Skeletal muscle tissue (tissue), 4 donors: ENCODE results near the gene ZMYND15. TPM values are rescaled to one million over a fixed set of nuclear protein-coding genes. Genes with fewer than 3 reads are reported as not detected.
A peak's percentile ranks its signal among the peaks of the same experiment; 100 is the strongest.
"Not testable (repeated sequence)": the region's sequence is repeated elsewhere in the genome, so short reads cannot be mapped to it uniquely, and the experiment has no call there.

Source experiments
- H3K27ac ChIP-seq: one replicate; pipeline ENCODE4 v1.7.0; 2013; ENCODE audit warnings: mild to moderate bottlenecking, low read depth, low read length, inconsistent platforms
- H3K27me3 ChIP-seq, 3 donors: one replicate each; pipeline ENCODE4 v1.7.0; 2013; ENCODE audit warnings: low read length in 3 of 3; ENCODE audit not compliant: control insufficient read depth in 3 of 3, insufficient read depth in 3 of 3
- H3K36me3 ChIP-seq, 3 donors: one replicate each; pipeline ENCODE4 v1.7.0; 2013; ENCODE audit warnings: low read length in 3 of 3; ENCODE audit not compliant: control insufficient read depth in 3 of 3, insufficient read depth in 3 of 3
- H3K4me1 ChIP-seq, 3 donors: one replicate each; pipeline ENCODE4 v1.7.0; 2013; ENCODE audit warnings: low read length in 3 of 3, mild to moderate bottlenecking in 3 of 3; ENCODE audit not compliant: control insufficient read depth in 3 of 3, insufficient read depth in 3 of 3
- H3K4me3 ChIP-seq, 3 donors: one replicate each; pipeline ENCODE4 v1.7.0; 2013; ENCODE audit warnings: low read length in 3 of 3
- H3K9ac ChIP-seq, 3 donors: one replicate each; pipeline ENCODE4 v1.7.0; 2013; ENCODE audit warnings: low read length in 3 of 3, mild to moderate bottlenecking in 3 of 3, moderate library complexity in 2 of 3, low read depth in 1 of 3
- H3K9me3 ChIP-seq, 3 donors: one replicate each; pipeline ENCODE4 v1.7.0; 2013; ENCODE audit warnings: low read length in 3 of 3; ENCODE audit not compliant: control insufficient read depth in 3 of 3
- total RNA-seq: library from RNA; depleted of rRNA; stranded (reverse); fragments of >200 nt; gene quantifications from one replicate; pipeline ENCODE4 v1.2.3, GENCODE V29; 2014
- donor health status: Osteomylitis.

ZMYND15 gene
- 0.52 TPM for total RNA-seq

DNA sequence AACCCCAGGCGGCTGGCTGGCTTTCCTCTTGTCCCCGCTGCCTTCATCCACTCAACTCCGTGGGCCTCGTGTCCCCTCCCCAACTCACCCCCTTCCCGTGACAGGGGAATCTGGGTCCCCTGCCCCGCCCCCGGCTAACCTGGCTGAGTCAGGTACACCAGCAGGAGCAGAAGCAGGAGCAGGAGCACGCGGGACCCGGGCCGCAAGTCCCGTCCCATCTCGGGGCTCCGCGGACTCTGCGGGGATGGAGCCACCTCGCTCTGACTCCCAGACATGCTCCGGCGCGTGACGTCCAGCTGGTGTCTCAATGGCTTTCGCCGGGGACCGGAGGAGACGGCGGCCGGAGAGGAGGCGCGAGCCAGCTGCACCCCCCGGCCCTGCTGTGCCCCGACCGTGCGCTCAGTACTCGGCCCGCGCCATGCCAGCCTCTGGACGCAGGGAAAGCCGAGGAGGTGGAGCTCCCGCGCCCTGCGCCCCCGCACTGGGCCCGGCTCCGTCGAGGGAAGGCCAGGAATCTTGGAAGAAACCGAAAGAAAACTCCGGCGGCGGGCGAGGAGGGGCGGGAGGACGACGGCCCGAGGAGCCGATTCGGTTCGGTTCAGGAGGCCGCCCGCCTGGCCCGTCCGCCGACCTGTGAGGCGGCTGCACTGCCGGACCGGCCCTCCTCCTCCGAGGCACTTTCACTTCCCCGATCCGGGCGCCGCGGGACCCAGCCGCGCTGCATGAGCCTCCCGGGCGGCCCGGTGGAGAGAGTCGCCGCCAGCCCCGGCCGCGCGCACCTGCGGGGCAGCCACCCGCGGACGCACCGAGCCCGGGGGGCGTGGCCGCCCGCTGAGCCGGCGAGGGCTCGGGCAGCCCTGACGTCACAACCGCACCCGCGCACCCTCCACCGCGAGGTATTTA, at the start of gene ZMYND15, which contains the start of gene CXCL16:
Gene ZMYND15 (plus strand): TSS at position 712 of the 903 bp plus-strand sequence. CDS start 716 bp downstream, outside the sequence.
Gene CXCL16 (minus strand): TSS at position 807 of the 903 bp plus-strand sequence. CDS start 589 bp downstream, at position 218.
- peaks cover 12 to 28% (median 17%) of the 10 kb centered on the region in 3 donors for H3K4me1 ChIP-seq
- no peak within 1 kb of the TSS for H3K27ac ChIP-seq
- peak within 1 kb of the TSS; percentile 57 to 77 (median 63) for H3K4me3 ChIP-seq
- peaks cover 27 to 44% (median 31%) of the 10 kb centered on the region in 3 donors for H3K27me3 ChIP-seq
- no peaks in the 10 kb centered on the region for H3K9me3 ChIP-seq
- peaks cover 0 to 2% (median 0%) of the 10 kb centered on the region in 3 donors for H3K36me3 ChIP-seq
- peak within 1 kb of the TSS; percentile 55 to 76 (median 63) for H3K9ac ChIP-seq

DNA sequence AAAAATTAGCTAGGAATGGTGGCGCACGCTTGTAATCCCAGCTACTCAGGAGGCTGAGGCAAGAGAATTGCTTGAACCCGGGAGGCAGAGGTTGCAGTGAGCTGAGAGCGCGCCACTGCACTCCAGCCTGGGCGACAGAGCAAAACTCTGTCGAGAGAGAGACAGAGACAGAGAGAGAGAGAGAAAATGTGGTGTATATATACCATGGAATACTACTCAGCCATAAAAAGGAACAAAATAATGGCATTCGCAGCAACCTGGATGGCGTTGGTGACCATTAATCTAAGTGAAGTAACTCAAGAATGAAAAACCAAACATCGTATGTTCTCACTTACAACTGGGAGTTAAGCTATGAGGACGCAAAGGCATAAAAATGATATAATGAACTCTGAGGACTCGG, 49.8 kb upstream of the ZMYND15 start:
- H3K9ac ChIP-seq, H3K27ac ChIP-seq, H3K4me3 ChIP-seq, H3K9me3 ChIP-seq, H3K27me3 ChIP-seq, H3K36me3 ChIP-seq, H3K4me1 ChIP-seq: not testable (repeated sequence)

DNA sequence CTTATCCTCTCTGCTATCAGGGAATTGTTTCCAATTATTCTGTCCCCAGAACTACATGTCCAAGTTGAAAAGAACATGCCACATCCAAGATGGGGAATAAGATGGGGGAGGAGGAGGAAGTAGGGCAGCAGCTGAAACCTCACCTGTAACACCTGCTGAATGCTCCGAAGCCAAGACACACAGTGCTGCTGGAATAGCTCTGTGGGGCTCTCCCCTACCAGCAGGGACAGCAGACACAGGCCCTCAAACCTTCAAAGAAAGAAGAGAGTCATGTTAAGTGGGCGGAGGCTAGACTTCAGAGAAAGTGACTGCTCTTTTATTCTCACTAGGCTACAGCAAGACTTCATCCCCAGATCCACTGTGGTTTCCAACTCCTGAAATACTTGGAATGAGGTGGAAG, 48.9 kb upstream of the ZMYND15 start:
- H3K36me3 ChIP-seq, result peaks cover 4% of the 10 kb centered on the region in 3 donors
- no peaks in the 10 kb centered on the region for H3K4me1 ChIP-seq
- H3K9me3 ChIP-seq, result no peaks in the 10 kb centered on the region
- no peaks in the 10 kb centered on the region for H3K27me3 ChIP-seq
- H3K9ac ChIP-seq, result no peak overlapping the region
- no peak overlapping the region for H3K27ac ChIP-seq
- H3K4me3 ChIP-seq, result no peak overlapping the region

GRCh38 chr17:4691686-4692085, 47.9 kb upstream of the ZMYND15 start:
- no peaks in the 10 kb centered on the region for H3K27me3 ChIP-seq
- no peaks in the 10 kb centered on the region for H3K4me1 ChIP-seq
- H3K9ac ChIP-seq, result no peak overlapping the region
- H3K4me3 ChIP-seq, result no peak overlapping the region
- H3K27ac ChIP-seq, result no peak overlapping the region
- H3K9me3 ChIP-seq, result no peaks in the 10 kb centered on the region
- peaks cover 4 to 11% (median 4%) of the 10 kb centered on the region in 3 donors for H3K36me3 ChIP-seq

- Histone ChIP-seq H3K9ac (no peak overlapping the region), H3K27ac (no peak overlapping the region), H3K4me1 (no peaks in the 10 kb centered on the region), H3K36me3 (peaks cover 4 to 14% (median 7%) of the 10 kb centered on the region in 3 donors), H3K4me3 (no peak overlapping the region), H3K27me3 (no peaks in the 10 kb centered on the region), H3K9me3 (no peaks in the 10 kb centered on the region)
Observed at GRCh38 chr17:4693416-4693815, 46.2 kb upstream of the ZMYND15 start.

GRCh38 chr17:4696437-4696805, 43.2 kb upstream of the ZMYND15 start:
- Histone ChIP-seq H3K9ac (no peak overlapping the region), H3K4me3 (no peak overlapping the region), H3K27me3 (no peaks in the 10 kb centered on the region), H3K36me3 (peaks cover 0 to 11% (median 2%) of the 10 kb centered on the region in 3 donors), H3K27ac (no peak overlapping the region), H3K9me3 (no peaks in the 10 kb centered on the region), H3K4me1 (no peaks in the 10 kb centered on the region)

GRCh38 chr17:4699401-4700056, 40.1 kb upstream of the ZMYND15 start:
- not testable (repeated sequence) for H3K4me3 ChIP-seq, H3K4me1 ChIP-seq
- peaks cover 0 to 11% (median 2%) of the 10 kb centered on the region in 3 donors for H3K36me3 ChIP-seq

DNA sequence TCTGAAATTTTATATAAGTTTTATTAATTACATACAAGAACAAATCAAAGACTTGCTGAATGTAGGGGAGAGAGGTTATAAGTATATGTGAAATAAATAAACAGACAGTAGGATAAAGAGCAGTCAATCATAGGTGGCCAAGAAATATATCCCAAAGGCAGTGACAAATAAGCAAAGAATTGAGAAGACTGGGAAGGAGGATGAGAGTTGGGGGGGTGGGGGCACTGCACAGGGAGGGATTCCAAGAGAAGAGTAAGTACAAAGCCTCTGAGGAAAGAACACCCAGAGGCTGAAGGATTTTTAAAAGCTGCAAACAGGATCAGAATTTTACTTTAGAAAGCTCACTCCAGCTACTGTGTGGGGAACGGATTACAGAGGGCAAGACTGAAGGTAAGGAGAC, 38.5 kb upstream of the ZMYND15 start:
- Histone ChIP-seq H3K27me3 (no peaks in the 10 kb centered on the region), H3K4me1 (peaks cover 8 to 13% (median 10%) of the 10 kb centered on the region in 3 donors), H3K4me3 (no peak overlapping the region), H3K9ac (no peak overlapping the region), H3K27ac (no peak overlapping the region), H3K9me3 (no peaks in the 10 kb centered on the region), H3K36me3 (peaks cover 0 to 9% (median 2%) of the 10 kb centered on the region in 3 donors)

More at GRCh38 chr17:4699401-4700056, 40.1 kb upstream of the ZMYND15 start:
- not testable (repeated sequence) for H3K27me3 ChIP-seq, H3K9me3 ChIP-seq, H3K9ac ChIP-seq, H3K27ac ChIP-seq

- Histone ChIP-seq H3K9me3 (no peaks in the 10 kb centered on the region), H3K4me3 (peak overlapping the region; percentile 72 to 95 (median 93)), H3K27ac (peak overlapping the region; percentile 54), H3K27me3 (no peaks in the 10 kb centered on the region), H3K4me1 (peaks cover 8 to 13% (median 10%) of the 10 kb centered on the region in 3 donors), H3K9ac (peak overlapping the region; percentile 75 to 92 (median 92)), H3K36me3 (no peaks in the 10 kb centered on the region)
Observed at GRCh38 chr17:4703330-4703691, 36.3 kb upstream of the ZMYND15 start.

- not testable (repeated sequence) for H3K27me3 ChIP-seq, H3K9me3 ChIP-seq, H3K36me3 ChIP-seq, H3K27ac ChIP-seq
- peak overlapping the region; percentile 75 to 92 (median 92) for H3K9ac ChIP-seq
- H3K4me1 ChIP-seq, result peaks cover 8 to 14% (median 10%) of the 10 kb centered on the region in 3 donors
- H3K4me3 ChIP-seq, result peak overlapping the region; percentile 72 to 95 (median 93)
Observed at GRCh38 chr17:4704574-4704907, 35.1 kb upstream of the ZMYND15 start.
